Measurements from ENCODE around the gene ZNF383.

- no peak for TF ChIP-seq USF1 (IDR thresholded peaks at IDR 0.05; ENCODE audit: borderline replicate concordance, low read depth)
- TF ChIP-seq, protein P1, sequence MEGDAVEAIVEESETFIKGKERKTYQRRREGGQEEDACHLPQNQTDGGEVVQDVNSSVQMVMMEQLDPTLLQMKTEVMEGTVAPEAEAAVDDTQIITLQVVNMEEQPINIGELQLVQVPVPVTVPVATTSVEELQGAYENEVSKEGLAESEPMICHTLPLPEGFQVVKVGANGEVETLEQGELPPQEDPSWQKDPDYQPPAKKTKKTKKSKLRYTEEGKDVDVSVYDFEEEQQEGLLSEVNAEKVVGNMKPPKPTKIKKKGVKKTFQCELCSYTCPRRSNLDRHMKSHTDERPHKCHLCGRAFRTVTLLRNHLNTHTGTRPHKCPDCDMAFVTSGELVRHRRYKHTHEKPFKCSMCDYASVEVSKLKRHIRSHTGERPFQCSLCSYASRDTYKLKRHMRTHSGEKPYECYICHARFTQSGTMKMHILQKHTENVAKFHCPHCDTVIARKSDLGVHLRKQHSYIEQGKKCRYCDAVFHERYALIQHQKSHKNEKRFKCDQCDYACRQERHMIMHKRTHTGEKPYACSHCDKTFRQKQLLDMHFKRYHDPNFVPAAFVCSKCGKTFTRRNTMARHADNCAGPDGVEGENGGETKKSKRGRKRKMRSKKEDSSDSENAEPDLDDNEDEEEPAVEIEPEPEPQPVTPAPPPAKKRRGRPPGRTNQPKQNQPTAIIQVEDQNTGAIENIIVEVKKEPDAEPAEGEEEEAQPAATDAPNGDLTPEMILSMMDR (IDR thresholded peaks at IDR 0.05) = no peak
- no peak for TF ChIP-seq RAD21 (IDR thresholded peaks at IDR 0.05; ENCODE audit: low read length)
- TF ChIP-seq EZH2phosphoT487 (IDR thresholded peaks at IDR 0.05; ENCODE audit: borderline replicate concordance, low read depth) = no peak
- no peak for TF ChIP-seq CHD2 (IDR thresholded peaks at IDR 0.05; ENCODE audit: low read length, partially characterized antibody)
- no peak for TF ChIP-seq POLR2AphosphoS5 (IDR thresholded peaks at IDR 0.05; ENCODE audit: low read depth, low read length)
Observed at GRCh38 chr19:37221136-37221535, 3.1 kb downstream of the ZNF383 start.

All from SK-N-SH (cell line).